H1 (cell line): Measurements from ENCODE around the gene ATP6V1E1. TPM values are rescaled to one million over a fixed set of nuclear protein-coding genes. Genes with fewer than 3 reads are reported as not detected.
A peak's percentile ranks its signal among the peaks of the same experiment; 100 is the strongest.

Experiments used
- CTCF ChIA-PET: fragments of 300-600 bp; sonication (Branson Sonifier 250); formaldehyde crosslinking; loops from one replicate; lab custom pipeline; 2021; ENCODE audit not compliant: partially characterized antibody; lab: Charles Lee
- POLR2A ChIA-PET: fragments of 300-600 bp; sonication (Branson Sonifier 250); formaldehyde crosslinking; loops from one replicate; lab custom pipeline; 2021; ENCODE audit warnings: inconsistent platforms; ENCODE audit not compliant: partially characterized antibody; lab: Charles Lee
- DNase-seq, 2 experiments: peaks; one replicate each; pipeline versions ENCODE4 v3.0.0 to v3.0.0-alpha.2; 2010 to 2022; ENCODE audit warnings: low spot score in 2 of 2, low read depth in 1 of 2, mixed read lengths in 1 of 2
- FAIRE-seq: peaks from 2 replicates; lab custom pipeline; 2011; peaks lifted over from hg19 to GRCh38; lab: Jason Lieb, UNC
- H2AFZ ChIP-seq: 2 replicates; pipeline ENCODE4 v1.8.1; 2012; ENCODE audit warnings: low read length, inconsistent platforms
- H2AK5ac ChIP-seq: 2 replicates; pipeline ENCODE4 v1.6.1; 2013; ENCODE audit warnings: low read depth, low read length
- H2BK120ac ChIP-seq: replicated peaks from 2 replicates; pipeline ENCODE3; 2013; ENCODE audit warnings: low read depth, low read length, inconsistent platforms
- H2BK12ac ChIP-seq: 2 replicates; pipeline ENCODE4 v1.6.1; 2013; ENCODE audit warnings: low read depth, low read length
- H2BK15ac ChIP-seq: 2 replicates; pipeline ENCODE4 v1.6.1; 2013; ENCODE audit warnings: low read length
- H2BK20ac ChIP-seq: 2 replicates; pipeline ENCODE4 v1.6.1; 2013; ENCODE audit warnings: low read length
- H2BK5ac ChIP-seq: 2 replicates; pipeline ENCODE4 v1.6.1; 2013; ENCODE audit warnings: low read depth, low read length
- H3K14ac ChIP-seq: 2 replicates; pipeline ENCODE4 v1.6.1; 2013; ENCODE audit warnings: inconsistent platforms; ENCODE audit not compliant: insufficient read length
- H3K18ac ChIP-seq: 2 replicates; pipeline ENCODE4 v1.6.1; 2013; ENCODE audit warnings: low read length; ENCODE audit errors: extremely low read depth
- H3K23ac ChIP-seq: 2 replicates; pipeline ENCODE4 v1.6.1; 2013; ENCODE audit warnings: inconsistent platforms; ENCODE audit not compliant: insufficient read length
- H3K23me2 ChIP-seq: 2 replicates; pipeline ENCODE4 v1.6.1; 2013; ENCODE audit warnings: low read depth, low read length
- H3K27ac ChIP-seq: 2 replicates; pipeline ENCODE4 v1.6.1; 2011; ENCODE audit warnings: low read depth, low read length, inconsistent platforms
- H3K27me3 ChIP-seq, 4 experiments: replicated peaks in 1 of 4; 1 replicate in 1 of 4; 2 replicates in 3 of 4; pipeline versions ENCODE4 v1.6.1 to v1.8.1; 2011 to 2013; ENCODE audit warnings: low read length in 3 of 4, mild to moderate bottlenecking in 3 of 4, inconsistent platforms in 2 of 4, mixed read lengths in 2 of 4, moderate library complexity in 1 of 4; ENCODE audit not compliant: control insufficient read depth in 3 of 4, insufficient read depth in 3 of 4; ENCODE audit errors: extremely low read depth in 1 of 4
- H3K36me3 ChIP-seq, 4 experiments: 2 replicates each; pipeline versions ENCODE4 v1.6.1 to v1.8.1; 2011 to 2013; ENCODE audit warnings: mild to moderate bottlenecking in 4 of 4, low read length in 3 of 4, moderate library complexity in 2 of 4, control low read depth in 1 of 4, inconsistent platforms in 1 of 4; ENCODE audit not compliant: insufficient read depth in 4 of 4, control insufficient read depth in 2 of 4
- H3K4ac ChIP-seq: replicated peaks from 2 replicates; pipeline ENCODE3; 2013; ENCODE audit warnings: low read length, low read depth, mixed read lengths, inconsistent platforms; ENCODE audit not compliant: insufficient read length
- H3K4me1 ChIP-seq, 4 experiments: replicated peaks in 1 of 4; 1 replicate in 1 of 4; 2 replicates in 3 of 4; pipeline versions ENCODE4 v1.6.1 to v1.8.1; 2011 to 2013; ENCODE audit warnings: low read length in 3 of 4, inconsistent platforms in 2 of 4, mixed read lengths in 1 of 4; ENCODE audit not compliant: insufficient read depth in 4 of 4, control insufficient read depth in 3 of 4
- H3K4me2 ChIP-seq, 2 experiments: 2 replicates each; pipeline versions ENCODE4 v1.6.1 to v1.8.1; 2011 to 2013; ENCODE audit warnings: low read depth in 2 of 2, low read length in 2 of 2, control low read depth in 1 of 2, inconsistent platforms in 1 of 2, mild to moderate bottlenecking in 1 of 2; ENCODE audit not compliant: insufficient read depth in 1 of 2
- H3K4me3 ChIP-seq, 4 experiments: fragments of 200-600, 300-600 bp in 1 of 4; sonication (generic), shearing (Covaris generic), sonication (Bioruptor Twin) in 1 of 4; 2 replicates each; pipeline versions ENCODE4 v1.5.1 to v1.8.1; 2011 to 2016; ENCODE audit warnings: low read length in 4 of 4, low read depth in 3 of 4, control low read depth in 2 of 4, inconsistent platforms in 2 of 4, mild to moderate bottlenecking in 2 of 4, mixed read lengths in 1 of 4, moderate library complexity in 1 of 4; ENCODE audit not compliant: insufficient read depth in 2 of 4; ENCODE audit errors: extremely low read depth in 1 of 4
- H3K56ac ChIP-seq: replicated peaks from 2 replicates; pipeline ENCODE3; 2013; ENCODE audit warnings: low read depth, mild to moderate bottlenecking, mixed read lengths, low read length, inconsistent platforms; ENCODE audit not compliant: insufficient read length
- H3K79me1 ChIP-seq: 2 replicates; pipeline ENCODE4 v1.6.1; 2013; ENCODE audit warnings: low read depth, low read length, control low read depth
- H3K79me2 ChIP-seq, 2 experiments: 2 replicates each; pipeline versions ENCODE4 v1.6.1 to v1.8.1; 2012 to 2013; ENCODE audit warnings: low read length in 2 of 2, mild to moderate bottlenecking in 2 of 2, inconsistent platforms in 1 of 2; ENCODE audit not compliant: insufficient read depth in 2 of 2, control insufficient read depth in 1 of 2
- H3K9ac ChIP-seq, 4 experiments: replicated peaks in 1 of 4; 1 replicate in 1 of 4; 2 replicates in 3 of 4; pipeline versions ENCODE4 v1.6.1 to v1.8.1; 2011 to 2013; ENCODE audit warnings: low read depth in 3 of 4, low read length in 3 of 4, control low read depth in 2 of 4, mild to moderate bottlenecking in 2 of 4, moderate library complexity in 2 of 4, inconsistent platforms in 1 of 4; ENCODE audit errors: extremely low read depth in 1 of 4
- H3K9me3 ChIP-seq, 2 experiments: 2 replicates each; pipeline versions ENCODE4 v1.6.1 to v1.8.1; 2012 to 2013; ENCODE audit warnings: mild to moderate bottlenecking in 2 of 2, moderate library complexity in 2 of 2, control low read depth in 1 of 2, inconsistent platforms in 1 of 2, low read depth in 1 of 2, low read length in 1 of 2, mixed read lengths in 1 of 2; ENCODE audit not compliant: insufficient read depth in 2 of 2
- H4K20me1 ChIP-seq, 2 experiments: replicated peaks in 1 of 2; 2 replicates each; pipeline versions ENCODE3 to v1.8.1; 2011 to 2013; ENCODE audit warnings: inconsistent platforms in 2 of 2, low read length in 2 of 2, mild to moderate bottlenecking in 1 of 2; ENCODE audit not compliant: insufficient read depth in 2 of 2, control insufficient read depth in 1 of 2
- H4K5ac ChIP-seq: 2 replicates; pipeline ENCODE4 v1.6.1; 2013; ENCODE audit warnings: low read length, low read depth, mixed read lengths, inconsistent platforms; ENCODE audit not compliant: insufficient read length
- H4K8ac ChIP-seq: 2 replicates; pipeline ENCODE4 v1.8.0; 2013; ENCODE audit warnings: mild to moderate bottlenecking, moderate library complexity, low read length, inconsistent platforms; ENCODE audit not compliant: insufficient read depth; ENCODE audit errors: extremely low read depth
- H4K91ac ChIP-seq: replicated peaks from 2 replicates; pipeline ENCODE3; 2013; ENCODE audit warnings: low read length, mixed read lengths, inconsistent platforms; ENCODE audit not compliant: insufficient read length
- CTCF ChIP-seq, 3 experiments: IDR thresholded peaks; 1 replicate in 2 of 3; 2 replicates in 1 of 3; pipeline versions ENCODE4 v1.5.1 to v1.6.1; 2011; ENCODE audit warnings: low read length in 3 of 3, mild to moderate bottlenecking in 3 of 3, inconsistent platforms in 2 of 3, low read depth in 1 of 3, moderate library complexity in 1 of 3; ENCODE audit not compliant: insufficient read depth in 1 of 3; ENCODE audit errors: control extremely low read depth in 1 of 3
- EP300 ChIP-seq, 2 experiments: IDR thresholded peaks; 1 replicate in 1 of 2; 2 replicates in 1 of 2; pipeline ENCODE4 v1.6.1; 2011 to 2012; ENCODE audit warnings: low read depth in 2 of 2, low read length in 2 of 2, mild to moderate bottlenecking in 2 of 2, borderline replicate concordance in 1 of 2, inconsistent platforms in 1 of 2, moderate library complexity in 1 of 2
- FOSL1 ChIP-seq: IDR thresholded peaks from 2 replicates; pipeline ENCODE4 v1.6.1; 2011; ENCODE audit warnings: mild to moderate bottlenecking, low read depth, low read length, moderate library complexity; ENCODE audit not compliant: insufficient read depth
- MAX ChIP-seq: IDR thresholded peaks from 2 replicates; pipeline ENCODE4 v1.6.1; 2012; ENCODE audit warnings: inconsistent platforms
- POLR2AphosphoS5 ChIP-seq: IDR thresholded peaks from 2 replicates; pipeline ENCODE4 v1.6.1; 2011; ENCODE audit warnings: low read depth, low read length
- RNF2 ChIP-seq: fragments of 200-900, 300-1000 bp; sonication (generic); IDR thresholded peaks from 2 replicates; pipeline ENCODE4 v1.7.1; 2016; ENCODE audit warnings: borderline replicate concordance, low read depth, mild to moderate bottlenecking, antibody characterized with exemption, low read length; ENCODE audit not compliant: poor library complexity, severe bottlenecking; ENCODE audit errors: missing control alignments
- SIRT6 ChIP-seq: IDR thresholded peaks from one replicate; pipeline ENCODE4 v1.7.1; 2012; ENCODE audit warnings: low read length, inconsistent platforms
- SIX5 ChIP-seq: IDR thresholded peaks from 2 replicates; pipeline ENCODE4 v1.6.1; 2011; ENCODE audit warnings: mild to moderate bottlenecking, low read depth, low read length
- SP1 ChIP-seq: IDR thresholded peaks from 2 replicates; pipeline ENCODE4 v1.6.1; 2011; ENCODE audit warnings: low read depth, low read length
- TEAD4 ChIP-seq: IDR thresholded peaks from 2 replicates; pipeline ENCODE4 v1.6.1; 2012; ENCODE audit warnings: low read depth, low read length, inconsistent platforms, mixed read lengths
- YY1 ChIP-seq: IDR thresholded peaks from 2 replicates; pipeline ENCODE4 v1.6.1; 2011; ENCODE audit warnings: low read depth, mild to moderate bottlenecking, low read length
- WGBS, 2 experiments: shearing (Covaris generic) in 1 of 2; methylation state at CpG; one replicate each; pipeline versions ENCODE4 v1.1.6 to v1.1.7; 2013 to 2015; ENCODE audit warnings: low lambda C conversion rate in 2 of 2, mixed read lengths in 2 of 2, inconsistent platforms in 1 of 2, low coverage in 1 of 2, missing lambda C conversion rate in 1 of 2; ENCODE audit not compliant: insufficient replicate concordance in 2 of 2, insufficient coverage in 1 of 2, insufficient read length in 1 of 2; ENCODE audit errors: extremely low coverage in 1 of 2, missing lambda C conversion rate in 1 of 2; 5-methylcytosine and 5-hydroxymethylcytosine counted together
- polyA plus RNA-seq, 7 experiments: library from polyadenylated mRNA; depleted of rRNA in 3 of 7; stranded (reverse) in 5 of 7; unstranded in 2 of 7; fragments of >200 nt in 5 of 7; fragments of 200-250 nt in 2 of 7; gene quantifications; 1 replicate in 5 of 7; 2 replicates in 1 of 7; 4 replicates in 1 of 7; pipeline versions ENCODE4 v1.2.1 to v1.2.3, GENCODE V29; 2011 to 2013; ENCODE audit warnings: missing spikeins in 2 of 7, mixed read lengths in 2 of 7
- total RNA-seq: library from RNA; stranded (reverse); fragmentation: NEBNext Ultra II Directional; extraction: Animal tissue kit (Norgen Biotek cat#: 25700); gene quantifications from 2 replicates; pipeline ENCODE4 v1.2.1, GENCODE V29; 2021

Gene ATP6V1E1
- total and polyA plus RNA-seq, 2 of the 8 experiments (the other 6 are each of a cell fraction or from before 2014, with no cell fraction given), result 80.4 to 88.1 TPM

- H4K5ac ChIP-seq, result no peak overlapping the region
- no peaks in the 10 kb centered on the region; the same call in 1 of the 2 replicates for H3K23me2 ChIP-seq
- no peaks in the 10 kb centered on the region for H4K20me1 ChIP-seq
- CTCF ChIA-PET, result no interaction called here
- no peaks in the 10 kb centered on the region for H3K79me1 ChIP-seq
- 95% methylated on average over 4 of the region's 4 CpGs; no CpG with 5 or more reads in 1 of the 2 experiments for WGBS, 2 experiments
- no peak overlapping the region for H2BK12ac ChIP-seq
- peaks cover 1 to 6% (median 2%) of the 10 kb centered on the region in 4 experiments; a peak in 6 of 7 replicates for H3K4me1 ChIP-seq
- H3K27me3 ChIP-seq, result no peaks in the 10 kb centered on the region
- no peak overlapping the region for H3K56ac ChIP-seq
- H2BK120ac ChIP-seq, result no peak overlapping the region
- no peak overlapping the region for H2BK15ac ChIP-seq
- H3K9ac ChIP-seq, result no peak overlapping the region
- no peak overlapping the region for H3K23ac ChIP-seq
- no peaks in the 10 kb centered on the region for H3K9me3 ChIP-seq
- H2BK5ac ChIP-seq, result no peak overlapping the region
- no peak overlapping the region for H4K91ac ChIP-seq
- H2BK20ac ChIP-seq, result 0 out of 2 replicates have a peak overlapping the region, but pooled peaks have one; percentile 41
- no peak overlapping the region for H3K4me2 ChIP-seq
- no peak overlapping the region for H4K8ac ChIP-seq
- no peak overlapping the region for H2AK5ac ChIP-seq
- POLR2A ChIA-PET, result interaction anchor here (1.1 kb wide), 1 partner anchor 11 kb away, joined by 3 read pairs; no protein-coding TSS in a partner anchor
- FAIRE-seq (no peak), DNase-seq (no peak)
- H3K14ac ChIP-seq, result no peak overlapping the region
- H3K4me3 ChIP-seq, result no peak overlapping the region
- no peak overlapping the region for H2AFZ ChIP-seq
- no peak overlapping the region for H3K27ac ChIP-seq
- no peak overlapping the region for H3K18ac ChIP-seq
- no peak overlapping the region for H3K4ac ChIP-seq
- no peaks in the 10 kb centered on the region for H3K36me3 ChIP-seq
- no peaks in the 10 kb centered on the region for H3K79me2 ChIP-seq
- TF ChIP-seq RNF2 (no peak), YY1 (no peak), POLR2AphosphoS5 (no peak), FOSL1 (no peak), CTCF (IDR thresholded peaks at IDR 0.05; ENCODE audit: control extremely low read depth in 1 of 3, insufficient read depth in 1 of 3, low read depth in 1 of 3, low read length in 3 of 3) (no peak), EP300 (IDR thresholded peaks at IDR 0.05; ENCODE audit: borderline replicate concordance in 1 of 2, low read depth in 2 of 2, low read length in 2 of 2) (no peak), SP1 (no peak), TEAD4 (no peak), SIX5 (no peak), SIRT6 (no peak), MAX (no peak)
Measured at GRCh38 chr22:17575681-17576080, 52.9 kb downstream of the ATP6V1E1 start.
